ENCODE data around the gene AKAP14. TPM values are rescaled to one million over a fixed set of nuclear protein-coding genes. Genes with fewer than 3 reads are reported as not detected.
"Not testable (repeated sequence)": the region's sequence is repeated elsewhere in the genome, so short reads cannot be mapped to it uniquely, and the experiment has no call there.

AKAP14 gene
- 0.41 TPM for total RNA-seq

GRCh38 chrX:119895843-119896326 is at the start of gene AKAP14:
Gene AKAP14, plus strand, starts transcription at chrX:119895893. Its CDS starts 7,331 bp downstream, at chrX:119903224.
- peak; percentile 5 for DNase-seq

DNA sequence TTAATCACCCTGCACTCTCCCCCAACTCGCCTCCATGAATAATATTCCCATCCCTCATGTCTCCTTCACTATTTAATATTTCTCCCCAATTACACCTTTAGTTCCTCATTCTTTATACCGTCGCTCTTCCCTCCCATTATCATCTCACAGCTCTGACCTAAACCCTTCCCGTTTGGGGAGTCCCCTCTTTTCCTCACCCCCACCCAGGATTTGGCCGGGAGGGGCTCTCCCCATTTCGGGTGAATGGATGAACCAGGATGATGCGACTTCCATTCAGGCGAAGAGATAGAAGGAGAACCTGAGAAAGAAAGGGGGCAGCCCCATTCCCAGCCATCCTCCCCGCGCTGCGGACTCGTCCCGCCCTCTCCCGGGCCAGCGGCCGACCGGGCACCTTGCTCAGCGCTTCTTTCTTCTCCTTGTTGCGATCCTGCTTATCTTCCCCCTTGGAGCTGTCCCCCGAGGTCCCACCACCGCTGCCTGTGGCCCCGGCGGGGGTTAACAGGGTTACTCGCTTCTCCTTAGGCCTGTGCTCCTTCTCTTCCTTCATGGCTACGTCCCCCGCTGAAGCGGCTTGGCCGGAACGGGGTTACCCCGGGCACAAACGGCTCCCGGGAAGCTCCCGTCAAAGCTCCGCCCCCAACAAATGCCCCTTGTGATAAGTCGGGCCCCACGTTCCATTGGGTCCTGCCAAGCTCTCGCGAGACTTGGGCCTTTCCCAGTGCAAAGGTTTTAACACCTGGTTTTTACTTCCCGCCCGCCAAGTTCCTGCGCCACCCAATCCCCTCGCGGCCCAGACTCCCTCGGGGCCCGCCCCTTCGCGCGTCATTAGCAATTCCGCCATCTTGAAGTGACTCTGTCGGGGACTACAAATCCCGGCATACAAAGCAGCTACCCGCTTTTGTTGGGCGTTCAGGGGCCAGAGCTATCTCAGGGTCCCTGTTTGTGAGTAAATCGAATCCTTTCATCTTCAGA is 43.0 kb upstream of the AKAP14 start, which contains the start of gene UPF3B:
Gene UPF3B, minus strand, starts transcription at position 582 of the 972 bp plus-strand sequence. Its CDS starts 35 bp downstream, at position 547.
- DNase-seq, result peak; percentile 97

DNA sequence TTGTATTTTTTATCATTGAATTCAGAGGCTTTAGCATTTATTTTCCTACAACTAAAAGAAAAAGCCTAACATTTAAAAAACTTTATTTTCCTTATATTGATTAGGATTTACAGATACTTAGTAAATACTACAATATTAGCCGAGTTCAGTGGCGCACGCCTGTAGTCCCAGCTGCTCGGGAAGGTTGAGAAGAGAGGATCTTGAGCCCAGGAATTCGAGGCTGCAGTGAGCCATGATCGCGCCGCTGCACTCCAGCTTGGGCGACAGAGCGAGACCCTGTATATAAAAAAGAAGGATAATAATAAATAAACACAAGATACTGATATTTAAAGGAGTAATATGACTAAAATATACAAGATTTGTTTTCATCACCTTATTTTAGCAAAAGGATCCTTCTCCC is 42.2 kb upstream of the AKAP14 start:
- no peak for DNase-seq

DNA sequence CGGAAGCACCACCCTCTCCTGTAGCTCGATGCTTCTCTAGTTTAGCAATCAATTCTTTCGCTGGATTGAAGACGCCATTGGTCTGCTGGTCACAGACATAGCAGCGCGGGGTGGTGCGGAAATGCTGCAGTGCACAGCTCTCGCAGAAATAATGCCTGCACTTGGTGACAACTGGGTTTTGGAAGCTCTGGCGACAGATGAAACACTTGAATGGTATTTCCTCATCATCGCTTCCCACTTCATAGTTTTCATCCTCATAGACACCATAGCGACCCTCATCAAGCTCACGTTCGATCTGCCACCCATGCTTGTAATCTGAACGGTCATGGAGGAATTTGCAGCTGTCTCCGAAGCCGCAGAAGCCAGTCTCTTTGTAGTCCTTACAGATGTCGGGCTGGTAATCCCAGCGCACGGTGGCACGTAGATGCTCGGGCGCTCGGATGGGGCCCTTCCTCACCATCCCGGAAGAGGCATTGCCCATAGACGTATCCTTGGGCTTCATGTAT is 25.0 kb upstream of the AKAP14 start:
- DNase-seq, result peak; percentile 50

GRCh38 chrX:119871245-119871598 is 24.5 kb upstream of the AKAP14 start:
- DNase-seq, result peak; percentile 24

DNA sequence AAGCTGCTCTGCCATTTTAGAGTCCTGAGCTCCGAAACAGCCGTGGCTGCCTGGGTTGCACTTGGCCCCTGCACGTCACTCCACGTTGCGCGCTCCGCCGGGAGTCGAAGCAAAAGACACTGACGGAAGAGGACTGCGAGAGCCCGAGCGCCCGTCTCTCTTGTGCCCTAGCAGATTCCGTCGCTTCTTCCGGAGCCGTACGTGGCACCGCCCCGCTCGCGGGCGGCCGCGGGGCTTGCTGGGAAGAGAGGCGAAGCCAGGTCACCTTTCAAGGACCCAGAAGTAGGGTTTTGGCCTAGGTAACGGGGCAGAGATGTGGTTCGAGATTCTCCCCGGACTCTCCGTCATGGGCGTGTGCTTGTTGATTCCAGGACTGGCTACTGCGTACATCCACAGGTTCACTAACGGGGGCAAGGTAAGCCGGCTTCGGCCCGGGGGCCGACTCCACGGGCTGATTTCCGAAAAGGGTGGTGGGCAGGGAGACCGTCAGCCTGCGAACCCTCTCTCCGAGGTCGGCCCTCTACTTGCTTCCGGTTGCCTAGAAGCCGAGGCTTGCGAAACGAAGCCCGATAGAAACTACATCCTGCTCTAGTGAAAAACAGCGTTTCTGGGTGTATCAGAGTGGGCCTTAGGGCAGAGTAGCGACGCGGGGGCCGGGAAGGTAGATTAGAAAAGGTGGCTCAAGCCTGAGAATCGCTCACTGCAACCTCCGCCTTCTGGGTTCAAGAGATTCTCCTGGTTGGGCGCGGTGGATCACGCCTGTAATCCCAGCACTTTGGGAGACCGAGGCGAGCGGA is 23.9 kb upstream of the AKAP14 start, which contains the start of the genes NDUFA1 and RNF113A:
Gene NDUFA1, plus strand, starts transcription at position 234 of the 797 bp plus-strand sequence. Its CDS starts 80 bp downstream, at position 314.
Gene RNF113A, minus strand, starts transcription at position 135 of the 797 bp plus-strand sequence. Its CDS starts 120 bp downstream, at position 15.
- DNase-seq, result peak; percentile 91

- DNase-seq, result no peak
These were observed 17.0 kb upstream of the AKAP14 start for GRCh38 chrX:119878740-119879139.

DNA sequence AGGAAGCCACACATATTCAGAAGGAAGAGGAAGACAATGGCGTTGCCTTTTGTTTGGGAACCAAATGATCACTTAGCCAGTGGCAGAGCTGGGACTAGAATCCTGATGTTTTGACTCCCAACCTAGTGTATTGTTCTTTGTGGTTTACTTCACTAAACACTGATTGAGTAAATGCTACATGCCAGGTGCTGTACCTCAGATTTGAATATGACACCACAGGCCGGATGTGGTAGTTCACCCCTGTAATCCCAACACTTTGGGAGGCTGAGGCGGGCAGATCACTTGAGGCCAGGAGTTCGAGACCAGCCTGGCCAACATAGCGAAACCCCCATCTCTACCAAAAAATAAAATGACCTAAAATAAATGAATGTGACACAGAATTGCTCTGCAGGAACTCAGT is 15.6 kb upstream of the AKAP14 start:
- DNase-seq, result no peak

DNA sequence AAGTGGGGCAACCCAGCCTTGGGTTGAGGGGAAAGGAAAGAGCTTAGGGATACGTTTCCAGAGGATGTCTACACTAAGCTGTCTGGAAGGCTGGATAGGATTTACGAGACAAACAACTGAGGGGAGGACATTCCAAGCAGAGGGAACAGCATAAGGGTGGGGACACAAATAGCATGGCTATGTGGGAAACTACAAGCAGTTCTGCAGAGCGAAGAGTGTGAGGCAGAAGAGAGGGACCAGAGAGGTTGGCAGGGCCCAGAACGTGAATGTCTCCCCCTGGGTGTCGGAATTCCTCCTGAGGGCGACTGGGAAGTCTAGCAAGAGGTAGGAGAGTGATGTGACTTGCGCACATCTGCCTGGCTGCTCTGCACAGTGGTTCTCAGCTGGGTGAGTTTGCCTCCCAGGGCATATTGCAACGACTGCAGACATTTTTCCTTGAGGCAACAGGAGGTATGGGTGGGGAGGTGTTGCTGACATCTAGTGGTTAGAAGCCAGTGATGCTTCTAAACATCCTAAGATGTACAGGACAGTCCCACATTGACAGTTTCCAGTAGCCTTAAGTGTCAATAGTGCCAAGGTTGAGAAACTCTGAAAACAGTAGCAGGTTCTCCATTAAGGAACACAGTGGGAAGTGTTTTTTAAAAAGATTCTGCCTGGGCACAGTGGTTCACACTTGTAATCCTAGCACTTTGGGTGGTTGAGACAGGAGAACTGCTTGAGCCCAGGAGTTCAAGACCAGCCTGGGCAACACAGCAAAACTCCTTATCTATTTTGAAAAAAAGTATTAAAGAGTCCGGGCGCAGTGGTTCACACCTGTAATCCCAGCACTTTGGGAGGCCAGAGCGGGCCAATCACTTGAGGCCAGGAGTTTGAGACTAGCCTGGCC is 14.9 kb upstream of the AKAP14 start:
- DNase-seq, result peak; percentile 41

DNA sequence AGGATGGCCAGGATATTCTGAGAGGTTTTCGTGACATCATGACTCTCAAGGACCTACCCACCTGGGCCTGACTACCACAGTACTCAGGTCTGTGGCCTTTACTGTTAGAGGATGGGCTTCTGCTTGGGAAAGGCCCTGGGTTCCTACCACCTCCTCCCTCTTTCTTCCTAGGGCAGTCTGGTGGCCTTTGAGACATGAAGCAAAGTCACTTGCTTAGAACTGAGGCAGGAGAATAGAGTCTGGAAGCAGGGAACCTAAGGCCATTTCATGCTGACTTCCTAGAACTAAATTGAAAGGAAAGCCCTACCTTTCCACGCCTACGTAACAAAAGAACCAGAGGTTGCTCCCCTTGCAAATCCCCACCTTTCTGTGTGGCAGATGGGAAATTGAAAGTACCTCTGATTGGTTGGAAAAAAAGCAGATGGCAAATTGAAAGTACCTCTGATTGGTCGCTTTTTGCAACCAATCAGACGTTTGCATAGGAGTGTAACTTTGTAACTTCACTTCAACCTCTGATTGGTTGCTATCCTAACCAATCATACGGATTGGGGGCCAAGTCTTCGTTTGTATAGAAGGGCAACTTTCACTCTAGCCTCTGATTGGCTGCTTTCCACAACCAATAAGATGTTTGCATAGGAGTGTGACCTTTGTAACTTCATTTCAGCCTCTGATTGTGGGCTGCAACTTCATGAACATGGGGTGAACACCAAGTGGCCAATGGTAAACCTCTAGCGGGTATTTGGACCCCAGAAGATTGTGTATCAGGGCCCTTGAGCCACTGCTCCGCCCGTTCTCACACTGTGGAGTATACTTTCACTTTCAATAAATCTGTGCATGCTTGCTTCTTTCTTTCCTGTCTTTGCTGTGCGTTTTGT is 9.9 kb upstream of the AKAP14 start:
- no peak for DNase-seq

DNA sequence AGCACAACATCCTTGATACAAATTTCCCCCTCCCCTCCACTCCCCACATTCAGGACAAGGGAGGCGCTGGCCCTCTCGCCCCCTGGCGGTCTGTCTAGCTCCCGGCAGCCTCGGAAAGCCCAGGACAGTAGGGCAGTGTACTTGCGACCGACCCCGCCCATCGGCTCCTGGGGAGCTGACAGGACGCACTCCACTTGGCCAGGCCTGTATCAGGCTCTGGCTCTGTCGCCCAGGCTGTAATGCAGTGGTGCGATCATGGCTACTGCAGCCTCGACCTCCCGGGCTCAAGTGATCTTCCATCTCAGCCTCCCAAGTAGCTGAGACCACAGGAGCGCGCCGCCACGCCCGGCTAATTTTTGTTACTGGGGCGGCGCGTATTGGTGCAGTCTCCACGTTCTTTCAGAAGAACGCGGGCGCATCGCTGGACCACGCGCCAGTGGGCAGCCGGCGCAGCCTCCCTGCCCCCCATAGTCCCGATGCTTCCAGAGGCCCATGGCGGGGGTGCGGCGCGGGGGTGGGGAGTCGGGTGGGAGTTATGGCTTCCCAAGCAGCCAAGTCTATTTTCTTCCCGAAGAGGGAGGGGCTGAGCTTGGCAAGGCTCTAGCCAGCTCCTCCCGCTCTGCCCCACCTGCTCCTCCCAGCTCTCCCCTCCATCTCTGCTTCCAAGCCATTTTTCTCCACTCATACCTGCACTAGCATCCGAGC is 7.8 kb upstream of the AKAP14 start:
- peak; percentile 54 for DNase-seq

GRCh38 chrX:119890626-119891025 is 5.1 kb upstream of the AKAP14 start:
- DNase-seq, result not testable (repeated sequence)

GRCh38 chrX:119891961-119892692 is 3.6 kb upstream of the AKAP14 start:
- DNase-seq, result not testable (repeated sequence)

DNA sequence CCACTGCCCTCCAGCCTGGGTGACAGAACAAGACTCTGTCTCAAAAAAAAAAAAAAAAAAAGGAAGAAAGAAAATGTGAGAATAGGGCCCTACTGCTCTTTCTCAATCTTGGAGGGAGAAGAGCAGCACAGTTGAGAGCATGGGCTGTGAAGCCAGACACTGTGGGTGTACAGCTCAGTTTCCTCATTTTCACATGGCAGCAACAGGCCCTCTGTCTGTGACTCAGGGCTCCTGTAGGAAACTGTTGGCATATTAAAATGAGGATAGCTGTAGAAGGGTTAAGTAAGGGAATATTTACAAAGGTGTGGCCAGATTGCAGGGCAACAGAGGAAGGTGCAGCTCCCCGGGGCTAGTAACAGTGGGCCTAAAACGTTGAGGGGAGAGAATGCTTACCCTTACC is 3.4 kb downstream of the AKAP14 start:
- no peak for DNase-seq

DNA sequence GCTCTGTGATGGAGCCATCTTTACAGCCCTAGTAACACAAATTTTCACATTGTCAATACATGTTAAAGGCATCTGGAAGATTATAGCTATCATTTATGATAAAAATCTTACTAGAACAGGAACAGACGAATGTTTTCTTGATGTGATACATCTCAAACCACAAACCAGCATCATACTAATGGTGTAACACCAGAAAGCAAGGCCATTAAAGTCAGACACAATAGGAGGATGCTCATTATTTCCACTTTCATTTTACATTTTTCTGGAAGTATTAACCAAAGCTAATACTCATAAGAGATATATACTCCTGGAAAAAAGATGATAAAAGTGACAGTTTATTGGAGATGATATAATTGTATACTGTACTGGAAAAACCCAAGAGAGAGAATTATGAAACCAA is 5.3 kb downstream of the AKAP14 start:
- DNase-seq, result no peak

DNA sequence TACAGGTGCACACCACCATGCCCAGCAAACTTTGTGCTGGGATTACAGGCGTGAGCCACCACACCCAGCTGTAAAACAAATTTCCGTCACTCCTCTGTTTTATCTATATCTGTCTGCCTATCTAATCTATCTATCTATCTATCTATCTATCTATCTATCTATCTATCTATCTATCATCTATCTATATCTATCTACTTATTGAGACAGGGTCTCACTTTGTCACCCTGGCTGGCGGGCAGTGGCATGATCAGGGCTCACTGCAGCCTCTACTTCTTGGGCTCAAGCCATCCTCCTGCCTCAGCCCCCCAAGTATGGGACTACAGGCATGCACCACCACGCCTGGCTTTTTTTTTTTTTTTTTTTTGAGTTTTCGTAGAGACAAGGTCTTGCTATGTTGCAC is 20.6 kb downstream of the AKAP14 start:
- no peak for DNase-seq

DNA sequence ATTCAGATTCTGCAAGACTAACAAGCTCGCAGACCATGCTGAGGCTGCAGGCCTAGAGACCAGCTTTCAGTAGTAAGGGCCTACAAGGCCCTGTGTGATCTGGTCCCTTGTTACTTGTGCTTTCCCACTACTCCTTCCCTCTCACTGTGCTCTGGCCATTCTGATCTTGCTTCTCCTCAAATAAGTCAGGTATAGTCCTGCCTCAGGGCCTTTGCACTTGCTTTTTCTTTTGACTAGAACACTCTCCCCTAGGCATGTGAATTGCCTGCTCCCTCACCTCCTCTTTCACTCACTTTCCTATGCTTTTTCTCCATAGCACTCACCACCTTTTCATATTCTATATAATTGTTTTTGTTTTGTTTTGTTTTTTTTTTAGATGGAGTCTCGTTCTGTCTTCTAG is 22.2 kb downstream of the AKAP14 start:
- DNase-seq, result no peak

DNA sequence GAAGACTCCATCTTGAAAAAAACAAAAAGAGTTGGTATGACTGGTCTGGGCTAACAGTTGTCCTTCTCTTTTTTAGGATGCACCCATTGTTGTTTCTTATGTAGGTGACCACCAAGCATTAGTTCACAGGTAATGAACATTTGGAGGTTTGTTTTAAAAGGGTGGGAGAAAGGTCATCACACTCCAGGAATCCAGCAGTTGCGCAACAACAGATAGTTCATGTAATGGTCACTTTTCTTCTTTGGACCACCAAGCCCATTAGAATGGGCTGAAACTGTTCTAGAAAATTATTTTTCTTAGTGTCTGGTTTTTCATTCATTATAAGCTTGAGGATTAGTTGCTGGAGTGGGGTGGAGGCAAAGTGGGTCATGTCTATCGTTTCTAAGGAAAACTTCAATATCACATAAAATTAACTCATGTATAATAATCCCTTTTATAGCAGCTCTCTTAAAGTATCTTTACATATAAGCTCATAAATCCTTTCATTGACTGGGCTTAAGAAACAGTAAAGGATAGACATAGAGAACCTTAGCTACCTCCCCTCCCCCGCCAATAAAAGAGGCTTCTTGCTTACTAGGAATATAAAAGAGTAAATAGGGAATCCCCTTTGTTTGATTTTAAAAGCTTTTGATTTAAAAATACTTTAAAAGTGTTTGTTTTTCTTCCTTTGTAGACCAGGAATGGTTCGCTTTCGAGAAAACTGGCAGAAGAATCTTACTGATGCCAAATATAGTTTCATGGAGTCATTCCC is 24.3 kb downstream of the AKAP14 start:
- DNase-seq, result no peak
